Measurements from ENCODE around the gene AIF1. TPM values are rescaled to one million over a fixed set of nuclear protein-coding genes. Genes with fewer than 3 reads are reported as not detected.

AIF1 gene
- total and polyA plus RNA-seq, 2 donors (not counting 1 experiment from before 2014, with no cell fraction given), result not detected

GRCh38 chr6:31592396-31592771 lies 22.6 kb upstream of the AIF1 start:
- Histone ChIP-seq H3K4me2 (ENCODE audit: extremely low read depth, insufficient read depth, low read length) (no peak overlapping the region), H3K9me3 (ENCODE audit: control insufficient read depth, insufficient read depth, low read depth, low read length) (no peaks in the 10 kb centered on the region), H3K36me3 (ENCODE audit: control insufficient read depth, insufficient read depth, low read length) (no peaks in the 10 kb centered on the region), H2AFZ (ENCODE audit: low read length) (no peak overlapping the region), H3K4me3 (replicated peaks in 1 of 4; ENCODE audit: control extremely low read depth in 1 of 4, insufficient read depth in 1 of 4, low read depth in 3 of 4, low read length in 4 of 4) (no peak overlapping the region), H3K4me1 (ENCODE audit: control insufficient read depth, extremely low read depth, insufficient read depth, low read length) (no peaks in the 10 kb centered on the region), H4K20me1 (ENCODE audit: control insufficient read depth, extremely low read depth, insufficient read depth, low read length) (no peaks in the 10 kb centered on the region), H3K9ac (ENCODE audit: insufficient read depth, low read length) (no peak overlapping the region), H3K79me2 (ENCODE audit: control insufficient read depth, insufficient read depth, low read length) (no peaks in the 10 kb centered on the region), H3K27me3 (ENCODE audit: control insufficient read depth, insufficient read depth, low read length) (no peaks in the 10 kb centered on the region), H3K27ac (ENCODE audit: insufficient read depth, low read length) (no peak overlapping the region)
- TF ChIP-seq CTCF (conservative IDR thresholded peaks at IDR 0.05 in 1 of 2, IDR thresholded peaks at IDR 0.05 in 1 of 2; ENCODE audit: low read depth in 1 of 2, low read length in 2 of 2) (no peak), EZH2 (IDR thresholded peaks at IDR 0.05; ENCODE audit: low read length, missing control alignments) (no peak)
- DNase-seq (ENCODE audit: low read depth in 2 of 2), result no peak

- H3K9me3 ChIP-seq (ENCODE audit: control insufficient read depth, insufficient read depth, low read depth, low read length), result no peaks in the 10 kb centered on the region
- H3K27ac ChIP-seq (ENCODE audit: insufficient read depth, low read length), result no peak overlapping the region
- H3K27me3 ChIP-seq (ENCODE audit: control insufficient read depth, insufficient read depth, low read length), result no peaks in the 10 kb centered on the region
- no peaks in the 10 kb centered on the region for H3K4me1 ChIP-seq (ENCODE audit: control insufficient read depth, extremely low read depth, insufficient read depth, low read length)
- DNase-seq (ENCODE audit: low read depth in 2 of 2), result peak; percentile 3 to 23
- H3K4me2 ChIP-seq (ENCODE audit: extremely low read depth, insufficient read depth, low read length), result no peak overlapping the region
- no peak overlapping the region for H3K4me3 ChIP-seq (replicated peaks in 1 of 4; ENCODE audit: control extremely low read depth in 1 of 4, insufficient read depth in 1 of 4, low read depth in 3 of 4, low read length in 4 of 4)
- no peaks in the 10 kb centered on the region for H3K36me3 ChIP-seq (ENCODE audit: control insufficient read depth, insufficient read depth, low read length)
- no peaks in the 10 kb centered on the region for H3K79me2 ChIP-seq (ENCODE audit: control insufficient read depth, insufficient read depth, low read length)
- H2AFZ ChIP-seq (ENCODE audit: low read length), result no peak overlapping the region
- no peaks in the 10 kb centered on the region for H4K20me1 ChIP-seq (ENCODE audit: control insufficient read depth, extremely low read depth, insufficient read depth, low read length)
- TF ChIP-seq CTCF (conservative IDR thresholded peaks at IDR 0.05 in 1 of 2, IDR thresholded peaks at IDR 0.05 in 1 of 2; ENCODE audit: low read depth in 1 of 2, low read length in 2 of 2) (peak; percentile 14 to 49), EZH2 (IDR thresholded peaks at IDR 0.05; ENCODE audit: low read length, missing control alignments) (no peak)
- no peak overlapping the region for H3K9ac ChIP-seq (ENCODE audit: insufficient read depth, low read length)
Measured at GRCh38 chr6:31597006-31597405, 18.0 kb upstream of the AIF1 start.

- Histone ChIP-seq H3K4me1 (ENCODE audit: control insufficient read depth, extremely low read depth, insufficient read depth, low read length) (no peaks in the 10 kb centered on the region), H3K4me3 (replicated peaks in 1 of 4; ENCODE audit: control extremely low read depth in 1 of 4, insufficient read depth in 1 of 4, low read depth in 3 of 4, low read length in 4 of 4) (no peak overlapping the region), H2AFZ (ENCODE audit: low read length) (no peak overlapping the region), H3K36me3 (ENCODE audit: control insufficient read depth, insufficient read depth, low read length) (no peaks in the 10 kb centered on the region), H4K20me1 (ENCODE audit: control insufficient read depth, extremely low read depth, insufficient read depth, low read length) (no peaks in the 10 kb centered on the region), H3K4me2 (ENCODE audit: extremely low read depth, insufficient read depth, low read length) (no peak overlapping the region), H3K27ac (ENCODE audit: insufficient read depth, low read length) (no peak overlapping the region), H3K27me3 (ENCODE audit: control insufficient read depth, insufficient read depth, low read length) (no peaks in the 10 kb centered on the region), H3K9ac (ENCODE audit: insufficient read depth, low read length) (no peak overlapping the region), H3K9me3 (ENCODE audit: control insufficient read depth, insufficient read depth, low read depth, low read length) (no peaks in the 10 kb centered on the region), H3K79me2 (ENCODE audit: control insufficient read depth, insufficient read depth, low read length) (no peaks in the 10 kb centered on the region)
- no peak for TF ChIP-seq CTCF (conservative IDR thresholded peaks at IDR 0.05 in 1 of 2, IDR thresholded peaks at IDR 0.05 in 1 of 2; ENCODE audit: low read depth in 1 of 2, low read length in 2 of 2)
- TF ChIP-seq EZH2 (IDR thresholded peaks at IDR 0.05; ENCODE audit: low read length, missing control alignments), result no peak
- DNase-seq (ENCODE audit: low read depth in 2 of 2), result no peak
Measured at GRCh38 chr6:31607317-31607716, 7.7 kb upstream of the AIF1 start.

Data from fibroblast of lung (primary cell).